Measurements from ENCODE around the gene ARHGAP40. TPM values are rescaled to one million over a fixed set of nuclear protein-coding genes. Genes with fewer than 3 reads are reported as not detected.

The ARHGAP40 gene
- total RNA-seq, 1 donor from 2014 or later: 1.1 TPM

- no peak for TF ChIP-seq CTCF (IDR thresholded peaks at IDR 0.05; ENCODE audit: insufficient read depth, low read length, severe bottlenecking)
- Histone ChIP-seq H3K4me3 (ENCODE audit: low read depth, low read length) (no peak overlapping the region), H3K27me3 (ENCODE audit: control insufficient read depth, insufficient read depth, low read length) (no peaks in the 10 kb centered on the region), H3K36me3 (ENCODE audit: control insufficient read depth, insufficient read depth, low read length) (peaks cover 4% of the 10 kb centered on the region)
- DNase-seq (ENCODE audit: low read depth) (no peak), FAIRE-seq (no peak)
Observed at GRCh38 chr20:38559764-38560163, 41.8 kb upstream of the ARHGAP40 start.

GRCh38 chr20:38563802-38564431, 37.7 kb upstream of the ARHGAP40 start:
- Histone ChIP-seq H3K36me3 (ENCODE audit: control insufficient read depth, insufficient read depth, low read length) (peaks cover 2% of the 10 kb centered on the region), H3K4me3 (ENCODE audit: low read depth, low read length) (no peak overlapping the region), H3K27me3 (ENCODE audit: control insufficient read depth, insufficient read depth, low read length) (no peaks in the 10 kb centered on the region)
- no peak for TF ChIP-seq CTCF (IDR thresholded peaks at IDR 0.05; ENCODE audit: insufficient read depth, low read length, severe bottlenecking)
- DNase-seq (ENCODE audit: low read depth) (no peak), FAIRE-seq (no peak)

GRCh38 chr20:38564680-38565079, 36.9 kb upstream of the ARHGAP40 start:
- Histone ChIP-seq H3K4me3 (ENCODE audit: low read depth, low read length) (no peak overlapping the region), H3K27me3 (ENCODE audit: control insufficient read depth, insufficient read depth, low read length) (no peaks in the 10 kb centered on the region), H3K36me3 (ENCODE audit: control insufficient read depth, insufficient read depth, low read length) (peaks cover 2% of the 10 kb centered on the region)
- FAIRE-seq (no peak), DNase-seq (ENCODE audit: low read depth) (no peak)
- no peak for TF ChIP-seq CTCF (IDR thresholded peaks at IDR 0.05; ENCODE audit: insufficient read depth, low read length, severe bottlenecking)

- no peak overlapping the region for H3K4me3 ChIP-seq (ENCODE audit: low read depth, low read length)
- no peaks in the 10 kb centered on the region for H3K27me3 ChIP-seq (ENCODE audit: control insufficient read depth, insufficient read depth, low read length)
- TF ChIP-seq CTCF (IDR thresholded peaks at IDR 0.05; ENCODE audit: insufficient read depth, low read length, severe bottlenecking): no peak
- no peak for DNase-seq (ENCODE audit: low read depth)
- no peak for FAIRE-seq
- H3K36me3 ChIP-seq (ENCODE audit: control insufficient read depth, insufficient read depth, low read length): peaks cover 2% of the 10 kb centered on the region
Observed at GRCh38 chr20:38566036-38566598, 35.5 kb upstream of the ARHGAP40 start.

GRCh38 chr20:38569747-38570525, 31.7 kb upstream of the ARHGAP40 start:
- H3K36me3 ChIP-seq (ENCODE audit: control insufficient read depth, insufficient read depth, low read length): peaks cover 2% of the 10 kb centered on the region
- TF ChIP-seq CTCF (IDR thresholded peaks at IDR 0.05; ENCODE audit: insufficient read depth, low read length, severe bottlenecking): no peak

More at GRCh38 chr20:38569747-38570525, 31.7 kb upstream of the ARHGAP40 start:
- Histone ChIP-seq H3K27me3 (ENCODE audit: control insufficient read depth, insufficient read depth, low read length) (no peaks in the 10 kb centered on the region), H3K4me3 (ENCODE audit: low read depth, low read length) (no peak overlapping the region)
- DNase-seq (ENCODE audit: low read depth): no peak
- peak; percentile 75 for FAIRE-seq

All from bronchial epithelial cell (primary cell).